GM19468 (cell line): ENCODE data around the gene RUFY3.
A peak's percentile ranks its signal among the peaks of the same experiment; 100 is the strongest.
"Not testable (repeated sequence)": the region's sequence is repeated elsewhere in the genome, so short reads cannot be mapped to it uniquely, and the experiment has no call there.

ENCODE experiments used
- ATAC-seq: cut with Tn5 transposase; IDR thresholded peaks from one replicate; pipeline ENCODE4 v1.9.1; 2021; ENCODE audit warnings: mild to moderate bottlenecking, moderate library complexity, moderate number of reproducible peaks; ENCODE audit not compliant: unreplicated experiment; ENCODE audit errors: extremely low read depth

The RUFY3 gene

GRCh38 chr4:70705183-70706043 lies 16.4 kb upstream of the RUFY3 start:
- ATAC-seq: peak; percentile 45

GRCh38 chr4:70706044-70706461 lies 15.7 kb upstream of the RUFY3 start:
- no peak for ATAC-seq

GRCh38 chr4:70706516-70706915 lies 15.2 kb upstream of the RUFY3 start:
- no peak for ATAC-seq

- no peak for ATAC-seq
Observed at GRCh38 chr4:70709611-70710205, 12.1 kb upstream of the RUFY3 start.

GRCh38 chr4:70711599-70711998 lies 10.2 kb upstream of the RUFY3 start:
- no peak for ATAC-seq

GRCh38 chr4:70712150-70712549 lies 9.6 kb upstream of the RUFY3 start:
- no peak for ATAC-seq

GRCh38 chr4:70712604-70713452 lies 8.9 kb upstream of the RUFY3 start:
- ATAC-seq: no peak

GRCh38 chr4:70713453-70714078 lies 8.2 kb upstream of the RUFY3 start:
- peak; percentile 12 for ATAC-seq

GRCh38 chr4:70714079-70714887 lies 7.5 kb upstream of the RUFY3 start:
- ATAC-seq: no peak

GRCh38 chr4:70715097-70715496 lies 6.7 kb upstream of the RUFY3 start:
- no peak for ATAC-seq

GRCh38 chr4:70718811-70719604 lies 2.8 kb upstream of the RUFY3 start:
- ATAC-seq: no peak

GRCh38 chr4:70722199-70722791 lies 531 bp downstream of the RUFY3 start:
- ATAC-seq: no peak

- no peak for ATAC-seq
Observed at GRCh38 chr4:70724463-70724862, 2.7 kb downstream of the RUFY3 start.

- ATAC-seq: no peak
Observed at GRCh38 chr4:70725633-70726032, 3.9 kb downstream of the RUFY3 start.

GRCh38 chr4:70726515-70726914 lies 4.8 kb downstream of the RUFY3 start:
- ATAC-seq: not testable (repeated sequence)

- no peak for ATAC-seq
Observed at GRCh38 chr4:70728091-70728490, 6.3 kb downstream of the RUFY3 start.

GRCh38 chr4:70732878-70733277 lies 11.1 kb downstream of the RUFY3 start:
- ATAC-seq: not testable (repeated sequence)

GRCh38 chr4:70734168-70734954 lies 12.6 kb downstream of the RUFY3 start:
- peak; percentile 93 for ATAC-seq
